GM20000 (cell line): ENCODE results near the gene ZFYVE16.

Source experiments
- DNase-seq: peaks from one replicate; pipeline ENCODE4 v3.0.0; 2012; ENCODE audit warnings: low spot score
- TF ChIP-seq, protein P1 (sequence below): IDR thresholded peaks from 2 replicates; pipeline ENCODE4 v1.5.1; 2012; ENCODE audit warnings: mild to moderate bottlenecking, control low read depth; ENCODE audit errors: extremely low read depth, missing control alignments

The ZFYVE16 gene

DNA sequence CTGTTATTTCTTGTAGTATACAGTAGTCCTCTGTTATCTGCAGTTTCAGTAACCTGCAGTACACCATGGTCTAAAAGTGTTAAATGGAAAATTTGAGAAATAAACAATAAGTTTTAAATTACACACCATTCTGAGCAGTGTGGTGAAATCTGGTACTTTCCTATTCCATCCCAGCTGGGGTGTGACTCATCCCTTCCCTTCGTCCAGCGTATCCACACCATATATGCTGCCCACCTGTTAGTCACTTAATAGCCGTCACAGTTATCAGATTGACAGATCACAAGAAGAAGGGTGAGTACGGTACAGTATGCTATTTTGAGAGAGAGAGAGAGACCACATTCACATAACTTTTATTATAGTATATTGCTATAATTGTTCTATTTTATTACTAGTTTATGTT lies 109.0 kb downstream of the ZFYVE16 start:
- TF ChIP-seq, protein P1, sequence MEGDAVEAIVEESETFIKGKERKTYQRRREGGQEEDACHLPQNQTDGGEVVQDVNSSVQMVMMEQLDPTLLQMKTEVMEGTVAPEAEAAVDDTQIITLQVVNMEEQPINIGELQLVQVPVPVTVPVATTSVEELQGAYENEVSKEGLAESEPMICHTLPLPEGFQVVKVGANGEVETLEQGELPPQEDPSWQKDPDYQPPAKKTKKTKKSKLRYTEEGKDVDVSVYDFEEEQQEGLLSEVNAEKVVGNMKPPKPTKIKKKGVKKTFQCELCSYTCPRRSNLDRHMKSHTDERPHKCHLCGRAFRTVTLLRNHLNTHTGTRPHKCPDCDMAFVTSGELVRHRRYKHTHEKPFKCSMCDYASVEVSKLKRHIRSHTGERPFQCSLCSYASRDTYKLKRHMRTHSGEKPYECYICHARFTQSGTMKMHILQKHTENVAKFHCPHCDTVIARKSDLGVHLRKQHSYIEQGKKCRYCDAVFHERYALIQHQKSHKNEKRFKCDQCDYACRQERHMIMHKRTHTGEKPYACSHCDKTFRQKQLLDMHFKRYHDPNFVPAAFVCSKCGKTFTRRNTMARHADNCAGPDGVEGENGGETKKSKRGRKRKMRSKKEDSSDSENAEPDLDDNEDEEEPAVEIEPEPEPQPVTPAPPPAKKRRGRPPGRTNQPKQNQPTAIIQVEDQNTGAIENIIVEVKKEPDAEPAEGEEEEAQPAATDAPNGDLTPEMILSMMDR, result no peak
- DNase-seq, result no peak
